Body of pancreas (tissue), 4 donors: ENCODE measurements around the gene TBC1D17.

Source experiments
- POLR2A ChIP-seq, 3 donors: fragments of 450-650 bp; IDR thresholded peaks; one replicate each; pipeline ENCODE4 v1.6.1; 2016; ENCODE audit warnings: antibody characterized with exemption in 3 of 3, mild to moderate bottlenecking in 2 of 3
- TF ChIP-seq, protein P1 (sequence below), 7 experiments: fragments of 450-650 bp in 4 of 7; fragments of 200-600 bp in 3 of 7; sonication (generic) in 3 of 7; IDR thresholded peaks; one replicate each; pipeline ENCODE4 v1.5.1; 2016 to 2019; ENCODE audit warnings: antibody characterized with exemption in 7 of 7

DNA sequence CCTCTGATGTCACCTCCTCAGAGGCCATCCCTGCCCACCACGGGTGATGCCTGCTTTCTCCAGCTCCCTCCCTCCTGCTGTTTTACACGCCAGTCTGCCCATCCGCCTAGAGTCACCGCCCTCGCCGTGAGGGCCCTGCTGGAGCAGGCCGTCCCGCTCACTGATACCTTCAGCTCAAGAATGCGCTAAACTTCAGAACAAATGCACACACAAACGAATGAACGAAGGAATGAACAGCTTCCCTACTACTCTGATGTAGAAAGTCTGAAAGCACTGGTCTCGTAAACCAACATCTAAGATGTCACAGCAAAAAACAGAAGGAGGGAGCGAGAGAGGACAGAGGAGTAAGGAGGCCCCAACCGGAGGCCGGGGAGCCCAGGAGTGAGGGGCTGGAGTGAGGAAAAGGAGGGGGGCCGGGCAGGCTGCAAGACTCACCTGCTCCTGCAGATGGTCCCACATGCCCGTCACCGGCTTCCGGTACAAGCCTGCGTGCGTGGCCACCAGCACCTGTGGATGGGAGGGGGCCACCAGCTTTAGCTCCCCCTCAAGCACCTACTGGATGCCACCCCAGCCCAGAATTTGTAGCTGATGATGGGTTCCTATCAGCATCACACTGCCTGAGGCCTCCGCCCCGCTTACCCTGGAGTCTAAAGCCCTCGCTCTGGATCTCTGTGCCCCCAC, 14.1 kb upstream of the TBC1D17 start:
- TF ChIP-seq, protein P1, sequence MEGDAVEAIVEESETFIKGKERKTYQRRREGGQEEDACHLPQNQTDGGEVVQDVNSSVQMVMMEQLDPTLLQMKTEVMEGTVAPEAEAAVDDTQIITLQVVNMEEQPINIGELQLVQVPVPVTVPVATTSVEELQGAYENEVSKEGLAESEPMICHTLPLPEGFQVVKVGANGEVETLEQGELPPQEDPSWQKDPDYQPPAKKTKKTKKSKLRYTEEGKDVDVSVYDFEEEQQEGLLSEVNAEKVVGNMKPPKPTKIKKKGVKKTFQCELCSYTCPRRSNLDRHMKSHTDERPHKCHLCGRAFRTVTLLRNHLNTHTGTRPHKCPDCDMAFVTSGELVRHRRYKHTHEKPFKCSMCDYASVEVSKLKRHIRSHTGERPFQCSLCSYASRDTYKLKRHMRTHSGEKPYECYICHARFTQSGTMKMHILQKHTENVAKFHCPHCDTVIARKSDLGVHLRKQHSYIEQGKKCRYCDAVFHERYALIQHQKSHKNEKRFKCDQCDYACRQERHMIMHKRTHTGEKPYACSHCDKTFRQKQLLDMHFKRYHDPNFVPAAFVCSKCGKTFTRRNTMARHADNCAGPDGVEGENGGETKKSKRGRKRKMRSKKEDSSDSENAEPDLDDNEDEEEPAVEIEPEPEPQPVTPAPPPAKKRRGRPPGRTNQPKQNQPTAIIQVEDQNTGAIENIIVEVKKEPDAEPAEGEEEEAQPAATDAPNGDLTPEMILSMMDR (IDR thresholded peaks at IDR 0.05), result no peak
- no peak for TF ChIP-seq POLR2A (IDR thresholded peaks at IDR 0.05)
